K562 (cell line): Measurements from ENCODE around the gene ACAP2. TPM values are rescaled to one million over a fixed set of nuclear protein-coding genes. Genes with fewer than 3 reads are reported as not detected.

Experiments
- ESRRA ChIP-seq: fragments of 450-650 bp; IDR thresholded peaks from 2 replicates; pipeline ENCODE4 v1.6.1; 2014; ENCODE audit warnings: low read depth, mild to moderate bottlenecking, moderate library complexity, borderline replicate concordance
- ESRRB ChIP-seq: fragments of 250-450 bp; sonication (Bioruptor Pico); IDR thresholded peaks from 2 replicates; pipeline ENCODE4 v1.5.0; 2020; ENCODE audit warnings: mild to moderate bottlenecking, moderate library complexity, borderline replicate concordance
- ETS1 ChIP-seq: conservative IDR thresholded peaks from 2 replicates; pipeline ENCODE4 v1.6.1; 2011; ENCODE audit warnings: low read depth, mild to moderate bottlenecking, low read length; ENCODE audit not compliant: control insufficient read depth
- FOXA1 ChIP-seq: fragments of 450-650 bp; IDR thresholded peaks from 2 replicates; pipeline ENCODE4 v1.6.1; 2016; ENCODE audit warnings: mild to moderate bottlenecking, borderline replicate concordance
- GABPA ChIP-seq: fragments of 200-800 bp; sonication (Bioruptor generic); conservative IDR thresholded peaks from 2 replicates; pipeline ENCODE4 v1.6.1; 2016; ENCODE audit warnings: low read depth, missing genetic modification characterization, missing compliant biosample characterization
- LCOR ChIP-seq: sonication (generic); formaldehyde crosslinking; IDR thresholded peaks from 2 replicates; pipeline ENCODE4 v1.8.0; 2022; ENCODE audit warnings: mild to moderate bottlenecking, missing genetic modification reagents
- MAZ ChIP-seq, 2 experiments: fragments of 450-650 bp in 1 of 2; sonication (generic) in 1 of 2; formaldehyde crosslinking; IDR thresholded peaks in 1 of 2; conservative IDR thresholded peaks in 1 of 2; 2 replicates each; pipeline versions ENCODE4 v1.4.0 to v1.5.0; 2020; ENCODE audit warnings: mild to moderate bottlenecking in 1 of 2, missing genetic modification reagents in 1 of 2
- MBD2 ChIP-seq: sonication (generic); IDR thresholded peaks from 2 replicates; pipeline ENCODE4 v1.6.1; 2016; ENCODE audit warnings: low read depth, borderline replicate concordance
- MNT ChIP-seq, 2 experiments: fragments of 450-650 bp; conservative IDR thresholded peaks; 2 replicates each; pipeline ENCODE4 v1.6.1; 2017; ENCODE audit warnings: mild to moderate bottlenecking in 2 of 2, moderate library complexity in 2 of 2
- NFRKB ChIP-seq: fragments of 450-650 bp; IDR thresholded peaks from 2 replicates; pipeline ENCODE4 v1.6.1; 2016; ENCODE audit warnings: low read depth
- PCBP1 ChIP-seq: fragments of 200-400 bp; formaldehyde crosslinking; IDR thresholded peaks from 2 replicates; pipeline ENCODE4 v1.6.1; 2018; ENCODE audit warnings: mild to moderate bottlenecking, low read depth, low read length; ENCODE audit not compliant: poor library complexity, severe bottlenecking
- RCOR1 ChIP-seq, 2 experiments: IDR thresholded peaks; 2 replicates each; pipeline ENCODE4 v1.6.1; 2012; ENCODE audit warnings: low read depth in 2 of 2, low read length in 2 of 2, borderline replicate concordance in 1 of 2, improper control_type of control experiment in 1 of 2
- TCF7L2 ChIP-seq: fragments of 150-350 bp; IDR thresholded peaks from 2 replicates; pipeline ENCODE4 v1.6.1; 2016; ENCODE audit warnings: low read depth, mild to moderate bottlenecking, low read length, moderate library complexity
- ZBTB17 ChIP-seq: fragments of 450-650 bp; formaldehyde crosslinking; IDR thresholded peaks from 2 replicates; pipeline ENCODE4 v1.4.0; 2020; ENCODE audit warnings: mild to moderate bottlenecking
- ZNF347 ChIP-seq: fragments of 450-650 bp; formaldehyde crosslinking; IDR thresholded peaks from 2 replicates; pipeline ENCODE4 v1.4.0; 2020; ENCODE audit warnings: low read depth, mild to moderate bottlenecking, moderate library complexity
- ZNF696 ChIP-seq: fragments of 250-450 bp; sonication (Bioruptor Pico); conservative IDR thresholded peaks from 2 replicates; pipeline ENCODE4 v1.4.0; 2020; ENCODE audit warnings: mild to moderate bottlenecking, moderate library complexity
- ZNF699 ChIP-seq: fragments of 250-450 bp; sonication (Bioruptor Pico); IDR thresholded peaks from 2 replicates; pipeline ENCODE4 v1.8.0; 2021; ENCODE audit warnings: mild to moderate bottlenecking, moderate library complexity; ENCODE audit not compliant: insufficient replicate concordance
- polyA plus RNA-seq, 8 experiments: library from polyadenylated mRNA; depleted of rRNA in 4 of 8; stranded (reverse) in 5 of 8; unstranded in 3 of 8; fragments of >200 nt; fragmentation: Nextera tagmentation in 2 of 8; fragmentation: Illumina TruSeq in 1 of 8; extraction: Ambion mirVana in 2 of 8; extraction: Trizol in 1 of 8; gene quantifications; 2 replicates each; pipeline versions ENCODE4 v1.2.1 to v1.2.3, GENCODE V29; 2011 to 2014; ENCODE audit warnings: inconsistent platforms in 1 of 8, missing spikeins in 1 of 8
- total RNA-seq, 7 experiments: library from RNA; depleted of rRNA in 6 of 7; stranded (reverse); fragments of >200 nt in 6 of 7; fragmentation: Illumina TruSeq in 2 of 7; extraction: Trizol in 2 of 7; gene quantifications; 2 replicates each; pipeline versions ENCODE4 v1.2.1 to v1.2.3, GENCODE V29; 2011 to 2021; ENCODE audit warnings: low replicate concordance in 1 of 7

Gene ACAP2
- total and polyA plus RNA-seq, 9 of the 15 experiments (the other 6 are each of a cell fraction or from before 2014, with no cell fraction given) = 10.6 to 52.7 (median 34.4) TPM

GRCh38 chr3:195442573-195443390 is at the start of gene ACAP2 (continued):
- TF ChIP-seq MAZ (CRISPR knock-in tag; conservative IDR thresholded peaks at IDR 0.05 in 1 of 2, IDR thresholded peaks at IDR 0.05 in 1 of 2) = peak; percentile 85 to 98
- TF ChIP-seq PCBP1 = peak; percentile 15
- peak in 1 of 2 experiments; percentile 44; a peak in 2 of 4 replicates for TF ChIP-seq RCOR1 (IDR thresholded peaks at IDR 0.05; ENCODE audit: borderline replicate concordance in 1 of 2, low read depth in 2 of 2, low read length in 2 of 2)
- peak in 1 of 2 experiments; percentile 70 for TF ChIP-seq MNT (conservative IDR thresholded peaks at IDR 0.05)
- no peak for TF ChIP-seq ZNF699
- TF ChIP-seq NFRKB = 0 out of 2 replicates have a peak, but pooled peaks have one; percentile 29
- no peak for TF ChIP-seq FOXA1
- peak; percentile 70; the same call in 1 of the 2 replicates for TF ChIP-seq ESRRA
- no peak for TF ChIP-seq ZNF696 (CRISPR knock-in tag)
- no peak for TF ChIP-seq ESRRB (CRISPR knock-in tag)
- no peak for TF ChIP-seq TCF7L2
- TF ChIP-seq LCOR (CRISPR knock-in tag) = no peak
- peak; percentile 97 for TF ChIP-seq MBD2
- TF ChIP-seq GABPA (tag) = peak; percentile 86
- TF ChIP-seq ZBTB17 = peak; percentile 58; the same call in 1 of the 2 replicates
- no peak; the same call in 1 of the 2 replicates for TF ChIP-seq ETS1
- TF ChIP-seq ZNF347 (CRISPR knock-in tag) = no peak
